ENCODE data around the gene PIGZ. TPM values are rescaled to one million over a fixed set of nuclear protein-coding genes. Genes with fewer than 3 reads are reported as not detected.

Gene PIGZ
- total RNA-seq, 1 experiment from 2014 or later, result 1.4 TPM

GRCh38 chr3:196995027-196995426, 26.4 kb upstream of the PIGZ start:
- H4K20me1 ChIP-seq (ENCODE audit: insufficient read depth), result no peaks in the 10 kb centered on the region
- CTCF ChIA-PET, result no interaction called here

More at GRCh38 chr3:196995027-196995426, 26.4 kb upstream of the PIGZ start:
- no peak overlapping the region for H3K4me2 ChIP-seq (ENCODE audit: low read length)
- no peak overlapping the region for H3K27ac ChIP-seq (ENCODE audit: low read depth, low read length)
- ATAC-seq (no peak), DNase-seq (ENCODE audit: low read depth, low spot score) (no peak)
- no peaks in the 10 kb centered on the region for H3K9me2 ChIP-seq (ENCODE audit: insufficient read depth)
- no peaks in the 10 kb centered on the region for H3K9me3 ChIP-seq (ENCODE audit: control insufficient read depth in 1 of 2, insufficient read depth in 1 of 2, low read depth in 1 of 2, low read length in 2 of 2)
- H3K4me3 ChIP-seq (replicated peaks in 1 of 2; ENCODE audit: low read depth in 1 of 2, low read length in 2 of 2), result no peak overlapping the region
- intact Hi-C loops (cut with micrococcal nuclease), result no loop called here
- no peak overlapping the region for H2AFZ ChIP-seq (ENCODE audit: low read depth, low read length, poor library complexity, severe bottlenecking)
- no peak overlapping the region for H3K9ac ChIP-seq (ENCODE audit: low read length)
- H3K4me1 ChIP-seq (ENCODE audit: control insufficient read depth in 1 of 2, insufficient read depth in 2 of 2, low read length in 2 of 2), result no peaks in the 10 kb centered on the region
- ChIA-PET RAD21 (ENCODE audit: low non-redundant PET in 1 of 2, low total read pairs in 2 of 2, uncharacterized antibody in 2 of 2, unreplicated experiment in 2 of 2) (no interaction called here), POLR2A (no interaction called here)
- H3K36me3 ChIP-seq (ENCODE audit: control insufficient read depth in 1 of 2, insufficient read depth in 2 of 2, low read length in 2 of 2), result no peaks in the 10 kb centered on the region
- TF ChIP-seq JUND (IDR thresholded peaks at IDR 0.05) (no peak), EZH2phosphoT487 (IDR thresholded peaks at IDR 0.05; ENCODE audit: borderline replicate concordance) (no peak), ATF3 (IDR thresholded peaks at IDR 0.05) (no peak), ZBTB33 (IDR thresholded peaks at IDR 0.05; ENCODE audit: extremely low read depth, insufficient replicate concordance, low read length) (no peak), ELF1 (IDR thresholded peaks at IDR 0.05; ENCODE audit: borderline replicate concordance, low read depth) (no peak), YY1 (IDR thresholded peaks at IDR 0.05; ENCODE audit: extremely low read depth, insufficient replicate concordance, low read depth, low read length) (no peak), SP1 (IDR thresholded peaks at IDR 0.05; ENCODE audit: low read depth) (no peak), ZNF274 (IDR thresholded peaks at IDR 0.05; ENCODE audit: low read depth, low read length) (no peak), ZFX (IDR thresholded peaks at IDR 0.05) (no peak), TCF7L2 (IDR thresholded peaks at IDR 0.05; ENCODE audit: borderline replicate concordance, extremely low read depth, insufficient read depth, insufficient read length) (no peak), EZH2 (IDR thresholded peaks at IDR 0.05) (no peak), MAX (IDR thresholded peaks at IDR 0.05) (no peak), SIN3A (IDR thresholded peaks at IDR 0.05; ENCODE audit: low read depth) (no peak)
- H3K27me3 ChIP-seq (ENCODE audit: insufficient read depth, low read length), result no peaks in the 10 kb centered on the region
- H3K79me2 ChIP-seq (ENCODE audit: insufficient read depth, low read length), result no peaks in the 10 kb centered on the region
- no TSS peak for BruUV-seq (replicated peaks)

Data from HCT116 (cell line).